Measurements from ENCODE around the gene NAGLU. TPM values are rescaled to one million over a fixed set of nuclear protein-coding genes. Genes with fewer than 3 reads are reported as not detected.
A peak's percentile ranks its signal among the peaks of the same experiment; 100 is the strongest.

The NAGLU gene
- total and polyA plus RNA-seq, 2 experiments from 2014 or later: 76.4 to 121 TPM

GRCh38 chr17:42536372-42537155 is 523 bp downstream of the NAGLU start:
- peak; percentile 90 for DNase-seq (ENCODE audit: low spot score)
- Histone ChIP-seq H3K36me3 (replicated peaks; ENCODE audit: insufficient read depth, low read depth) (no peaks in the 10 kb centered on the region), H3K9me3 (ENCODE audit: low read depth) (no peaks in the 10 kb centered on the region), H3K4me3 (peak overlapping the region; percentile 85), H3K4me2 (peak overlapping the region; percentile 99), H2AFZ (peak overlapping the region; percentile 69), H3K9me2 (replicated peaks; ENCODE audit: insufficient read depth) (no peaks in the 10 kb centered on the region), H4K20me1 (ENCODE audit: insufficient read depth, poor library complexity, severe bottlenecking) (no peaks in the 10 kb centered on the region), H3K27ac (peak overlapping the region; percentile 77), H3K79me2 (peaks cover 25% of the 10 kb centered on the region), H3K27me3 (no peaks in the 10 kb centered on the region), H3K4me1 (ENCODE audit: insufficient read depth) (peaks cover 18% of the 10 kb centered on the region)
- WGBS (ENCODE audit: low lambda C conversion rate, missing lambda C conversion rate): 3% methylated on average over 31 of the region's 65 CpGs
- TF ChIP-seq EZH2 (IDR thresholded peaks at IDR 0.05; ENCODE audit: borderline replicate concordance) (no peak), EZH2phosphoT487 (IDR thresholded peaks at IDR 0.05; ENCODE audit: low read depth, severe bottlenecking, unreplicated experiment) (no peak)
- TF ChIP-seq, protein P1, sequence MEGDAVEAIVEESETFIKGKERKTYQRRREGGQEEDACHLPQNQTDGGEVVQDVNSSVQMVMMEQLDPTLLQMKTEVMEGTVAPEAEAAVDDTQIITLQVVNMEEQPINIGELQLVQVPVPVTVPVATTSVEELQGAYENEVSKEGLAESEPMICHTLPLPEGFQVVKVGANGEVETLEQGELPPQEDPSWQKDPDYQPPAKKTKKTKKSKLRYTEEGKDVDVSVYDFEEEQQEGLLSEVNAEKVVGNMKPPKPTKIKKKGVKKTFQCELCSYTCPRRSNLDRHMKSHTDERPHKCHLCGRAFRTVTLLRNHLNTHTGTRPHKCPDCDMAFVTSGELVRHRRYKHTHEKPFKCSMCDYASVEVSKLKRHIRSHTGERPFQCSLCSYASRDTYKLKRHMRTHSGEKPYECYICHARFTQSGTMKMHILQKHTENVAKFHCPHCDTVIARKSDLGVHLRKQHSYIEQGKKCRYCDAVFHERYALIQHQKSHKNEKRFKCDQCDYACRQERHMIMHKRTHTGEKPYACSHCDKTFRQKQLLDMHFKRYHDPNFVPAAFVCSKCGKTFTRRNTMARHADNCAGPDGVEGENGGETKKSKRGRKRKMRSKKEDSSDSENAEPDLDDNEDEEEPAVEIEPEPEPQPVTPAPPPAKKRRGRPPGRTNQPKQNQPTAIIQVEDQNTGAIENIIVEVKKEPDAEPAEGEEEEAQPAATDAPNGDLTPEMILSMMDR (IDR thresholded peaks at IDR 0.05; ENCODE audit: poor library complexity): no peak

DNA sequence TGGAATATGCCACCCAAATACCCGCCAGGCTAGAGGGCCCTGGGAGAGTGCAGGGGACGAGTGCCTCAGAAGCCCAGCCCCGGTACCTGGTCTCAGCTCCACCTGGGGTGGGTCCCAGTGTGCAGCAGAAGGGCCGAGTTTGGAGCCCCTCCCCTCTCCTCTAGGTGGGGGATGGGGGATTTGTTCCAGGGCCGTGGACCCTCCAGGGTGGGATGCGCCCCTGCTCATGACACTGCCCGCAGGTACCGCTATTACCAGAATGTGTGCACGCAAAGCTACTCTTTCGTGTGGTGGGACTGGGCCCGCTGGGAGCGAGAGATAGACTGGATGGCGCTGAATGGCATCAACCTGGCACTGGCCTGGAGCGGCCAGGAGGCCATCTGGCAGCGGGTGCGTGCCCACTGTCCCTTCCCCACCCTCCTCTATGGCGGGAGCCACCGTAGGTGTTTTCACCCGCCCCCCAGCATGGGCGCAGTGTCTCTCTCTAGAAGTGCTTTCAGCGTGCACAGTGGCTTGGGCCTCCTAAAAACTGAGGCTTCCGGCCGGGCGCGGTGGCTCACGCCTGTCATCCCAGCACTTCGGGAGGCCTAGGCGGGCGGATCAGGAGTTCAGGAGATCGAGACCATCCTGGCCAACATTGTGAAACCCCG is 1.2 kb downstream of the NAGLU start:
- H3K27ac ChIP-seq: peak overlapping the region; percentile 77
- TF ChIP-seq EZH2phosphoT487 (IDR thresholded peaks at IDR 0.05; ENCODE audit: low read depth, severe bottlenecking, unreplicated experiment): no peak
- TF ChIP-seq, protein P1 (IDR thresholded peaks at IDR 0.05; ENCODE audit: poor library complexity): no peak
- no peak for TF ChIP-seq EZH2 (IDR thresholded peaks at IDR 0.05; ENCODE audit: borderline replicate concordance)
- H3K4me2 ChIP-seq: peak overlapping the region; percentile 99
- no peaks in the 10 kb centered on the region for H3K27me3 ChIP-seq
- peaks cover 25% of the 10 kb centered on the region for H3K79me2 ChIP-seq
- H3K9me3 ChIP-seq (ENCODE audit: low read depth): no peaks in the 10 kb centered on the region
- no peaks in the 10 kb centered on the region for H4K20me1 ChIP-seq (ENCODE audit: insufficient read depth, poor library complexity, severe bottlenecking)
- peak overlapping the region; percentile 85 for H3K4me3 ChIP-seq
- peak; percentile 7 for DNase-seq (ENCODE audit: low spot score)
- no peak overlapping the region for H2AFZ ChIP-seq
- H3K9me2 ChIP-seq (replicated peaks; ENCODE audit: insufficient read depth): no peaks in the 10 kb centered on the region
- H3K36me3 ChIP-seq (replicated peaks; ENCODE audit: insufficient read depth, low read depth): no peaks in the 10 kb centered on the region
- WGBS (ENCODE audit: low lambda C conversion rate, missing lambda C conversion rate): 89% methylated on average over 31 of the region's 31 CpGs
- H3K4me1 ChIP-seq (ENCODE audit: insufficient read depth): peaks cover 16% of the 10 kb centered on the region

DNA sequence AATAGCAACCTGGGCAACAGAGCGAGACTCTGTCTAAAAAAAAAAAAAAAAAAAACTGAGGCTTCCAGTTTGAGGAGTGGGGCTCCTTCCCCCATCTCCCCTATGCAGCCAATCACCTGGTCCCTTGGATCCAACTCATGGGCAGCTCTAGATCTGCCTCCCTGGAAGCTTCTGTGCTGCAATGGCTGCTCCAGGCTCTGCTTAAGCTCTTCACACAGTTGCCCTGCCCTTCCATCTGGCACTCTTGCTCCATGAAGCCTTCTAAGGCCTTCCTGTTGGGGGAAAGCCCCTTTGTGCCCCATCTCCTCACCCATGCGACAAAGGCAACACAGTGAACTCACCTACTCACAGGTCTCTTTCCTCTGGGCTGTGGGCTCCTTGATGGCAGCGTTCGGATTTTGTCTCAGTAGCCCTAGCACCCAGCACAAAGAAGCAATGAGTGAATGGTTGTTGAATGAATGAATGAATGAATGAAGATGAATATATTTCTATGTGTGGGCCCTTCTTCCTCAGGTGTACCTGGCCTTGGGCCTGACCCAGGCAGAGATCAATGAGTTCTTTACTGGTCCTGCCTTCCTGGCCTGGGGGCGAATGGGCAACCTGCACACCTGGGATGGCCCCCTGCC is 1.9 kb downstream of the NAGLU start:
- 95% methylated on average over 5 of the region's 5 CpGs for WGBS (ENCODE audit: low lambda C conversion rate, missing lambda C conversion rate)
- H3K36me3 ChIP-seq (replicated peaks; ENCODE audit: insufficient read depth, low read depth): no peaks in the 10 kb centered on the region
- no peaks in the 10 kb centered on the region for H4K20me1 ChIP-seq (ENCODE audit: insufficient read depth, poor library complexity, severe bottlenecking)
- H3K27ac ChIP-seq: no peak overlapping the region
- H2AFZ ChIP-seq: no peak overlapping the region
- DNase-seq (ENCODE audit: low spot score): no peak
- no peaks in the 10 kb centered on the region for H3K27me3 ChIP-seq
- TF ChIP-seq EZH2phosphoT487 (IDR thresholded peaks at IDR 0.05; ENCODE audit: low read depth, severe bottlenecking, unreplicated experiment) (no peak), EZH2 (IDR thresholded peaks at IDR 0.05; ENCODE audit: borderline replicate concordance) (no peak)
- TF ChIP-seq, protein P1 (IDR thresholded peaks at IDR 0.05; ENCODE audit: poor library complexity): no peak
- H3K9me2 ChIP-seq (replicated peaks; ENCODE audit: insufficient read depth): no peaks in the 10 kb centered on the region
- no peaks in the 10 kb centered on the region for H3K9me3 ChIP-seq (ENCODE audit: low read depth)
- no peak overlapping the region for H3K4me2 ChIP-seq
- peaks cover 25% of the 10 kb centered on the region for H3K79me2 ChIP-seq
- no peak overlapping the region for H3K4me3 ChIP-seq
- peaks cover 16% of the 10 kb centered on the region for H3K4me1 ChIP-seq (ENCODE audit: insufficient read depth)
